DMS153 treated with DMSO at 0.1 percent for 48 hours (cell line): ENCODE measurements around the gene SREBF2.

Experiments
- DNase-seq: peaks from one replicate; lab custom pipeline; 2025; ENCODE audit not compliant: unreplicated experiment; lab: John Stamatoyannopoulos, UW

The SREBF2 gene

GRCh38 chr22:41832553-41833368 is at the start of gene SREBF2:
Gene SREBF2 (plus strand): TSS chr22:41833105. CDS start chr22:41833271, 166 bp downstream.
- DNase-seq: peak; percentile 97

GRCh38 chr22:41787331-41787730 is 45.6 kb upstream of the SREBF2 start:
- DNase-seq: no peak

- no peak for DNase-seq
Observed at GRCh38 chr22:41793871-41794270, 39.0 kb upstream of the SREBF2 start.

- DNase-seq: no peak
Observed at GRCh38 chr22:41798736-41799135, 34.2 kb upstream of the SREBF2 start.

GRCh38 chr22:41799486-41800347 is 33.2 kb upstream of the SREBF2 start:
- DNase-seq: no peak

GRCh38 chr22:41800348-41801146 is 32.4 kb upstream of the SREBF2 start, which contains the start of gene CCDC134:
Gene CCDC134 (plus strand): TSS chr22:41800679. CDS start chr22:41808891, 8,212 bp downstream.
- DNase-seq: peak; percentile 80

GRCh38 chr22:41801147-41801819 is 31.6 kb upstream of the SREBF2 start:
- DNase-seq: no peak

GRCh38 chr22:41801886-41802285 is 31.0 kb upstream of the SREBF2 start:
- DNase-seq: no peak

GRCh38 chr22:41805639-41806038 is 27.3 kb upstream of the SREBF2 start:
- no peak for DNase-seq

- DNase-seq: no peak
Observed at GRCh38 chr22:41808400-41808799, 24.5 kb upstream of the SREBF2 start.

- no peak for DNase-seq
Observed at GRCh38 chr22:41810022-41810421, 22.9 kb upstream of the SREBF2 start.

GRCh38 chr22:41812805-41813545 is 19.9 kb upstream of the SREBF2 start:
- no peak for DNase-seq

GRCh38 chr22:41813726-41814410 is 19.0 kb upstream of the SREBF2 start:
- DNase-seq: no peak

- DNase-seq: no peak
Observed at GRCh38 chr22:41815716-41816115, 17.2 kb upstream of the SREBF2 start.

GRCh38 chr22:41816241-41816640 is 16.7 kb upstream of the SREBF2 start:
- no peak for DNase-seq

GRCh38 chr22:41816871-41817270 is 16.0 kb upstream of the SREBF2 start:
- no peak for DNase-seq

GRCh38 chr22:41818011-41818410 is 14.9 kb upstream of the SREBF2 start:
- DNase-seq: no peak

GRCh38 chr22:41818596-41818995 is 14.3 kb upstream of the SREBF2 start:
- no peak for DNase-seq

GRCh38 chr22:41819257-41819656 is 13.6 kb upstream of the SREBF2 start:
- DNase-seq: no peak
